ENCODE measurements around the gene KHK.
A peak's percentile ranks its signal among the peaks of the same experiment; 100 is the strongest.
"Not testable (repeated sequence)": the region's sequence is repeated elsewhere in the genome, so short reads cannot be mapped to it uniquely, and the experiment has no call there.

The KHK gene

GRCh38 chr2:27060323-27060722, 26.2 kb upstream of the KHK start:
- no peak for DNase-seq

DNA sequence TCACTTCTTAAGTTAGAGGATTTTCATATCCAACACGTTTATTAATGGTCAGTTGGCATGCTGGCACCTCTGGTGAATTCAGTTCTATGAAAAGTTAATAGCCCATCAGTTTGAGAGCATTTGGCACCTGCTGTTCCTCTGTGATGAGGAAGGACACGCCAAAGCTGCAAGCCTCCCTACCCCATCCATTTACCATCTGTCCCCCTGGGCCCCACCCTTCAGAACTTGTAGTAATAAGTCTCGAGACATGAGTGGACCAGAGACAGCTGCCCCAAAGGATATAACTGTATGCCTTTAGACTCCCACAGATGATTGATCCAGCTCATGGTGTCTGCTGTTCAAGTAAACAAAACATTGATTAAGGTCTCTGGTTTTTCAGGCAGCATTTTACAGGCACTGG, 21.4 kb upstream of the KHK start:
- no peak for DNase-seq

- no peak for DNase-seq
Observed at GRCh38 chr2:27067385-27067784, 19.2 kb upstream of the KHK start.

- no peak for DNase-seq
Observed at GRCh38 chr2:27069436-27069835, 17.1 kb upstream of the KHK start.

DNA sequence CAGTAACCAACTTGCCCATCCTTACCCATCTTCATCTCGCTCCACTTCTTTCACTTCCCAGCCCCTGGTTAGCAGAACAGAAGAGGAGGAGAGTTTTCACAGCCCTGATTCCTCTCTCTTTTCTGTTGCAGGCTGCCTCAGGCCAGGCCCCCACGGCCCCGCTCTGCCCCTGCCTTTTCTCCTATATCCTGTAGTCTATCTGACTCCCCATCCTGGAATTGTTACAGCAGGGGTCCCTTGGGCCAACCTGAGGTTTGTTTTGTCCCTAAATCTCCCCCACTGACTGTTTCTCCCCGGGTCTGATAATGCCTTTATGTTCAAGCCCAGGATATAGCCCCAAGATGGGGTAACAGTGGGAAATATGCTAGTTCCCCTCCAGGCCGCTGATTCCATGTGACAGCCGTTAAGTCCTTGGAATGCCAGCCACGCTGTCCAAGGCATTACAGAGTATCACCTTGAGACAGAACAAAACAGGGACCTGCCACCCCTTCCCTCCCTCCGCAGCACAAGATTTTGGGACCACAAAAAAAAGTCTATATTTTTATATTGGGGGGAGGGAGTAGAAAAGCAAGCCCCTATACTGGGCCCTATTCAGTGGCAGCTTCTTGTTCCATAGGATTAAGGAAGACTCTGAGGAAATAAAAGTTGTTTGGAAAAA, 16.5 kb upstream of the KHK start:
- DNase-seq: no peak

- DNase-seq: no peak
Observed at GRCh38 chr2:27070653-27071276, 15.8 kb upstream of the KHK start.

DNA sequence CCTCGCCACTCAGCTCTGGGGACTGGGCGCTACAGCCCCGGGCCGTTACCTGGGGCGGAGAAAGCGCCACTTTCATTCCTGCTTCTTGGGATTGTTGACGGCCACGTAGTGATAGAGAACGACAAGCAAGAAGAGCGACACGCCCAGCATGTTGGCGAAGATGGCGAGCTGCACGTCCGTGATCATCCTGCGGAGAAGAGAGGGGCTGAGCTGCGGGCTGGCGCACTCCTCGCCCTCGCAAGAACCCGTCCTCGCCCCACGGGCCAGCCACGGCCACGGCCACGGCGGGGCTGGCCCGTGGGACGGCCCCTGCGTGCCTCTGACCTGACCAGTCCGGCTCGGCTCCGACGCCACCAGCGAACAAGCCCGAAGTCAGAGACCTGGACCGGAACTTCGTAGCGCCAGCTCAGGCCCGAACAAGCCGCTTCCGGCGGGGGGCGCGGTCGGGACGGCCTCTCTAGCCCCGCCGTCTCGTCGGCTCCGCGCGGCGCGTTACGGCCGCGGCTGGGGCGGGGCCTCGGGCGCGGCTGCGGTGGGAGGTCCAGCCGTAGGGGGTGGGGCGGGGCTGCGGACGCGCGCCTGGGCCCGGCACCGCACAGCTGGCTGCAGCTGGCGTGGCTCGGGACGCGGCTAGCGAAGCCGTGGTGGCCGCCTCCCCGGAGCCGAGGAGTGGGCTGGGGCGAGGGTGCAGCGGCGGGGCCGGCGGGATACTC, 15.1 kb upstream of the KHK start, which contains the start of gene OST4:
OST4 (minus strand) TSS at position 378 of the 713 bp plus-strand sequence.
- peak; percentile 94 for DNase-seq

DNA sequence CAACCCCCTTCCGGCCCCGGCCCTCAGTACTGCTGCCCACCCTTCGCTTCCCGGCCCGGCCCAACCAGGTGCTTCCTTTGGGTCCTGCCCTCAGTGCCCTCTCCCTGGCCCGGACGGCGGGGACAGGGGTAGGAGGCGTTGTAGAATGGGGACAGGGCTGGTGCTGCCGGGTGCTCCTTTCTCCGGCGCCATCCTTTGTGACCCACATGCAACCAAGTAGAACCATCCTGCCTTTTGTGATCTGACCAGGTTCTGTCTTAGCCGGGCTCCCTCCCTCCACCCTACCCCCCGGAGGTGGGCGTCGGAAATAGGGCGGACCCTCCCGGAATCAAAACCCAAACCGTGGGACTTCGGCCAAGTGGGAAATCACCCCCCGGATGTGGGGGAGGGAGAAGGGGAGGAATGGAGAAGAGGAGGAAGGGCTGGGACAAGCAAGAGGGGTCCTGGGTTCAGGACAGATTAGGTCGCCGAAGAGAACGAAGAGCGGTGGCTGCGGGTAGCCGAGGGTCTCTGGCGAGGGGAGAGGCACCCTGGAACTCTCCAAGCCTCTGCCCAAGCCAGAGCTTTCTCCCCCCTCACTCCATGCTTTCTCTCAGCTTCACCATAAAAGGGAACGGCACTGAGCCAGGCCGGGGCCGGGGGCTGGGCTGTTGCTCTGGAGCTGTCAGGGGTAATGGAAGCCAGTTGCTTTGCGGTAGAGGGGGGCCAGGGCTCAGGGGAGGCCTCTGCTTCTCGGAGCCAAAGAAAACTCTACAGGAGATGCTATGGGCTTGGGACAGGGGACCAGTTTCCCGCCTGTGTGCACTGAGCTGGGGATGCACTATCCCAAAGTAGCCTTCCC, 14.4 kb upstream of the KHK start:
- DNase-seq: peak; percentile 64

- no peak for DNase-seq
Observed at GRCh38 chr2:27072920-27073319, 13.7 kb upstream of the KHK start.

GRCh38 chr2:27073782-27074181, 12.8 kb upstream of the KHK start:
- DNase-seq: no peak

DNA sequence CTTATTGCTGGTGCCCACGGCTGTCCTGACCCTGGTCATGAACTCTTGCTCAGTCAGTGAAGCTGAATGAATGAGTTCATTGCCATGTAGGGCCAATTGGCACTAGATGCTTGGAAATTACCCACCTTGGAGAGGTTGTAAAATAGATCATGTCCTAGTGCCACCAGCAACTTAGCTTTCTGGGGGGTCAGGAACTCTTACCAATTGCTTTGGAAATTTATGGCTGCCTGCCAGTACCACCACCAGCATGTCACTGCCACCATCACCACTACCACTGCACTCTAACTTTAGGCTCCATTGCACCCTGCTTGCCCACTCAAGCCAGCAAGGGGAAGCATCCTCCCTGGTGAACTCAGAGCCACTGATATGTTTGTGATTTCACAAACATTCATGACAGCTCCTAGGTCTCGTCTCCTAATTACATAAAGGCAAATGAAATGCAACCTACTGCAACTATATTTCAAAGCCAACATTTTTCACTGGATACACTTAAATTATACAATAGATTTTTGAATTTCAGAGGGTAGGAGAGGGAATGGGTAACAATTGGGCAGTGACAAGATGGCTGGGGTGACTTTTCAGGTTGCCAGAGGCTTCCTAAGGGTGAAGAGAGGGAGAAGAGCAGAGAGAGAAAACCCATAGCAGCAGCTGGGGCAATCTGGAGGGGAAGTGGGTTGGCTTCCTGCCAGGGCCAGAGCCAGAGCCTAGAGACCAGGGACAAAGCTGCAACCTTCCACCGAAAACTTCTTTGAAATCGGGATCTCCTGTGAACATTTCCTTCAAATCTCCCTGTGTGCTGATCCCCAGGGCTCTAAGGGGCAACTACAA, 11.6 kb upstream of the KHK start:
- peak; percentile 51 for DNase-seq

DNA sequence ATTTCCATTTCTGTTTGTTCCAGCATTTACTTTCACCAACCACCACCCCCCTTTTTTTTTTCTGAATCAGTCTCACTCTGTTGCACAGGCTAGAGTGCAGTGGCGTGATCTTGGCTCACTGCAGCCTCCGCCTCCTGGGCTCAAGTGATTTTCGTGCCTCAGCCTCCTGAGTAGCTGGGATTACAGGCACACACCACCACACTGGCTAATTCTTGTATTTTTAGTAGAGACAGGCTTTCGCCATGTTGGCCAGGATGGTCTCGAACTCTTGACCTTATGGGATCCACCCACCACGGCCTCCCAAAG, 11.1 kb upstream of the KHK start:
- not testable (repeated sequence) for DNase-seq

DNA sequence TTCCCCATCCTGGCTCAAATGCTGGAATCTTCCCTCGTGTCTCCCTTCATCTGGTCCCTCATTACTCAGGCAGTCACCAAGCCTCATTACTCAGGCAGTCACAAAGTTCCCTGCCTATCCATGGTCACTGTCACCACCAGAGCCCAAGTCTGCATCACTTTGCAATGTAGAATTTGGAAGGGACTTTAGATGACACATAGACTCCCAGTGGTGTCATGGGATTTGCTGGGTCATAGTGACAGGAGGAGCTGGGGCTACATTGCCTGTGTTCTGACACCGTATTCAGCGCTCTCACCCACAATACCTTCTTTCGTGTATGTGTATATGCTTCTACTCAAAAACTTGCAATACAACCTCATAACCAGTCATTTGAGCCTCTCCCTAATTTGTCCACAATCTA, 10.2 kb upstream of the KHK start:
- DNase-seq: no peak

DNA sequence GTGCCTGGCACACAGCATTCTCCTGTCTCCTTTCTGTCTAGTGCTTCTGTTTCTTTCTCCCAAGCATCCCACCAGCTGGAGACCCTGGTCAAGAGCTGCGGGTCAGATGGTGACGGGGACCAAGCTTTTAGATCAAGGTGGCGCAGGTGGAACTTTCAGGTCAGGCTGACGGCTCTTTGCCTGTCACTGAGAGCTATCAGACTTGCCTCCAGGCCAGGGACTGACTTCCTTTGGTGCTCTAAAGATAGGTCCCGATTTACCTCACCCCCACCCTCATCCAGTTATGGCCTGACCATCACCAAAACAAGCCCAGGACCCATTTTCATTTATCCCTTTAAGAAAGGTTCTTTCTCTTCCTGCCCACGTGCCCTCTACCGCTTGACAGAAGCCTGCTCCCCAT, 9.3 kb upstream of the KHK start:
- no peak for DNase-seq

DNA sequence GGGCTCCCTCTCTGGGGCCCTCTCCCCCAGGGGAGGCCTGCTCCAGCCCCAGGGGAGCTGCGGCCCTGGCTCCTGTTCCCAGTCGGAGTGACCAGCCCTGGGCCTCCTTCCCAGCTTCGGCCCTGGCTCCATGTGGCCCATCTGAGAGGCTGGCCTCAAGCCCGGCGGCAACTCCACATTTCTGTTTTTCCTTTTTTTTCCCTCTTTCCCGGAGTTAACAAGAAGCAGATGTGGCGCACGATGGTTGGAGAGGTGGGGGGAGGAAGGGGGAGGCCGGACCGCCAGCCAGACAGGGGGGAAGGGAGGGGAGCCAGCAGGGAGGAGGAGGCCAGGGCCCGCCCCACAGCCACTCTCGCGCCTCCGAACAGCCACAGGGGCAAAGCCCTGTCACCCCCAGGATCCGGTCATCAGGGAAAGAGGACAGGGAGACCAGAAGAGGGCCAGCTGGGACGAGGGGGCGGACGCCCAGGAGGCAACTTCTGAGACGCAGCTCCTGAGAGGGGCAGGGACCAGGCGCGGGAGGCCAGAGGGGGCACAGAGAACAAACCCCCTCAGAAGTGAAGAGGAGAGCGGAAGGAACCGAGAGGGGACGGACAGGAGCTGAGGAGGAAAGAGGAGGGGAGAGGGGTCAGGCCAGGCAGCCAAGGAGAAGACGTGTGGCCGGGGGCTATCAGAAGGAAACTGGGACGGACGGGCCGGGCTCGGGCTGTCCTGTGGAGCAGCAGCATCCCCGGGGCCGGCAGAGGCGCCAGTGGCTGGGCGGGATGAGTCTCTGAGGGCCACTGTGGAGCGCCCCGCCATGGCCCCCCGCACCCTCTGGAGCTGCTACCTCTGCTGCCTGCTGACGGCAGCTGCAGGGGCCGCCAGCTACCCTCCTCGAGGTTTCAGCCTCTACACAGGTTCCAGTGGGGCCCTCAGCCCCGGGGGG, 8.0 kb upstream of the KHK start, which contains the start of gene EMILIN1:
EMILIN1 (plus strand) TSS at position 349 of the 928 bp plus-strand sequence; CDS start at position 800, 451 bp downstream.
- no peak for DNase-seq

DNA sequence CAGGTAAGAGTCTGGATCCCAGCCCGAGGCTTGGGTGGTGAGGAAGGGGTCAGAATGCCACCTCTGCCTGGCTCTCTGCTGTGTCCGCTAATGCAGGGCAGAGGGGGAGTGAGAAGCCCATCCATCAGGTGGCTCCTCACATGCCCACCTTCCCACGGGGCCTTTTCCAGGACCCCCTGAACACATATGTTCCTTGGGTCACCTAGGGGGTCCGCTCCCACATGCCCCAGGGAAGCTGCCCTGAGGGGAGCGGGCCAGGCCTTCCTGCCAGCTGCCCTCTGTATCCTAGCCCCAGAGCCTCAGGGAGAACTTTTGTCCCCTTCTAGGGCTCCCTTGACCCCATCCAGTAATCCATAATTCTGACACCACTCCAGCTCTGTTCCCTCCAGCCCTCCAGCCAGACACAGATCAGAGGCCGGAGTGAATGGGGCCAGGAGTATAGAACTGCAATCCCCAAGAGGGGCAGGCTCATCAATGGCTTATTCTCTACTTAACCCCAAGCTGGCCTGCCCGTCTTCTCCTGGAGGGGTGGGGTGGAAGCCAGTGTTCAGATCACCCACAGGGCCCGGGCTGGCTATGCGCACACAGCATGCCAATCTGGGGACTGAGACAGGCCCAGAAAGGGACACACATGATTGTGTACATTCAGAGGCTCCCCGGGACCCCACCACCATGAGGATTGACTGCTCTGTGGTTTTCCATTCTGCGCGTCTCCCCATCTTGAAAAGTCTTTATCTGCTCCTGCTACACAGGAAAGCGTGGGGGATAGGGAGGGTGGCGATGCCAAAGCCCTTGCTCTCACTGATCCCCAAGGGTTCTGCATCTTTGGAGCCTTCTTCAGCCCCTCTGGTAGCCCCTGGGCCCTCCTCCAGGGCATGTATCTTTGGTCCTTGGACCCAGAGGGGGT, 7.1 kb upstream of the KHK start:
- DNase-seq: no peak

- DNase-seq: no peak
Observed at GRCh38 chr2:27080140-27080469, 6.5 kb upstream of the KHK start.

DNA sequence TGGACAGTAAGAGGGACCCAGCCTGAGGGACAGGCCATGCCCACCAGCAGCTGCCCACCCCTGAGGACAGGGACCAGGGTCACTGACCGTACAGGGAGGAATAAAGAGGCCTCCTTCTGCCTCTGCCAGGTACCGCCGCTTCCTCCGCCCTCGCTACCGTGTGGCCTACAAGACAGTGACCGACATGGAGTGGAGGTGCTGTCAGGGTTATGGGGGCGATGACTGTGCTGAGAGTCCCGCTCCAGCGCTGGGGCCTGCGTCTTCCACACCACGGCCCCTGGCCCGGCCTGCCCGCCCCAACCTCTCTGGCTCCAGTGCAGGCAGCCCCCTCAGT, 6.0 kb upstream of the KHK start:
- DNase-seq: no peak

- DNase-seq: no peak
Observed at GRCh38 chr2:27081984-27082772, 4.4 kb upstream of the KHK start.
